ENCODE data around the gene CHAF1A.

The CHAF1A gene

DNA sequence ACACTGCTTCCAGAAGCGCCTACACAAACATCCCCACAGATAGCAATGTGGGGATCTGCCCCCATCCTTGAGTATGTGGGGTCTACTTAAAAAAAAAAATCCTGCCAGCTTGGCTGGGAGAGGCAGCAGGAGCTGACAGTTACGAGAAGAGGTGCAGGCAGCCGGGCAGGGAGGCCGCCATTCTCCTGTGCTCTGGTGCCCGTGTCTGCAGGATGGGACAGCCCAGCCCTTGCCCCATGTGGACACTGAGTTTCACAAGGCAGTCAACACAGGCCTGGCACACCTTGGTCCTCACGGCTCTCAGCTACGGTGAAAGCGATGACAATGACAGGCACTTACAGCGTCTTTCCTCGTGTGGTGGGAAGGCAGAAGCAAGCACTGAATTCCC lies 35.1 kb upstream of the CHAF1A start:
- no peak for DNase-seq (ENCODE audit: low read depth, low spot score)

DNA sequence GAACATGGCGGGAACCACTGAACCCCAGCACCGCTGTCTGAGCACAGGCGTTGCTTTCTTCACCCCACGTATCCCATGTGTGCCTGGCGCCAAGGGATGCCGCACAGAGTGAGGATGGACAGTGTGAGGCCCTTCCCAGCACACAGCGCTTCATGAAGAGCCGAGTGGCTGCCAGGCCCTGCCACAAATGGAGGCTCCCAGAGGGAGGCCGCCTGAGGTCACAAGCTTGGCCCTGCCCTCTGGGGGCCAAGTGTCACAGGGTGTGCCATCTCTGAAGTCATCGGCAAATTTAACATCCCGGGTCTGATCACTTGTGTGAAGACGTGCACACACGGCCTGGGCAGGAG lies 34.7 kb upstream of the CHAF1A start:
- no peak for DNase-seq (ENCODE audit: low read depth, low spot score)

DNA sequence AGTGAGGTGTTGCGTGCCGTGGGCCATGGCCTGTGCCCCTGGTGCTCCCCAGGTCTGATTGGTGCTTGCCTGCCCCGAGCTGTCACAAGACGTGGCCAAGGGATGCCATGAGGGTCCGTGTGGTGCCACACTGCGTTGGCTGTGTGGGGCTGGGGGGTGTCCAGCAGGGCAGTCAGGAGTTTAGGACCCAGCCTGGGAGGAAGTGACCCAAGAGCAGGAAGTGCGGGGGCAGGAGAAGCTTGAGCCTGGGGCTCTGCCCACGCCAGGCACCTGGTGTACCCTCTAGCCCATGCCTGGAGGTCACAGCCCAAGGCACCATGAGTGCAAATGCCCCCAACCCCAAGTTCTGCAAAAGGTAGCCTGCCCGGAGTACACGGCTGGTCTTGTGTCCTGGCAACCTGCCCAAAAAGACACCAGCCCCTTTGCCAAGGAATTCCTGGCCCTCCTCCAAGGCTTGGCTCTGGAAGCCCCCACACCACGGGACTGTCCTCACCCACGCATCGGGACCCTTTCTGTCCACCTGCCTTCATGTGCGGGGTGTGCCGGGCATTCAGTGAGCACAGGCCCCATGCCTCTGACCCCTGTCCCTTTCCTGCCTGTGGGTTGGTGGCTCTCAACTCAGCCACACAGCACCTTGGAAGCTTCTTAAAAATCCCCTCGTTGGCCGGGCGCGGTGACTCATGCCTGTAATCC lies 34.2 kb upstream of the CHAF1A start:
- no peak for DNase-seq (ENCODE audit: low read depth, low spot score)

DNA sequence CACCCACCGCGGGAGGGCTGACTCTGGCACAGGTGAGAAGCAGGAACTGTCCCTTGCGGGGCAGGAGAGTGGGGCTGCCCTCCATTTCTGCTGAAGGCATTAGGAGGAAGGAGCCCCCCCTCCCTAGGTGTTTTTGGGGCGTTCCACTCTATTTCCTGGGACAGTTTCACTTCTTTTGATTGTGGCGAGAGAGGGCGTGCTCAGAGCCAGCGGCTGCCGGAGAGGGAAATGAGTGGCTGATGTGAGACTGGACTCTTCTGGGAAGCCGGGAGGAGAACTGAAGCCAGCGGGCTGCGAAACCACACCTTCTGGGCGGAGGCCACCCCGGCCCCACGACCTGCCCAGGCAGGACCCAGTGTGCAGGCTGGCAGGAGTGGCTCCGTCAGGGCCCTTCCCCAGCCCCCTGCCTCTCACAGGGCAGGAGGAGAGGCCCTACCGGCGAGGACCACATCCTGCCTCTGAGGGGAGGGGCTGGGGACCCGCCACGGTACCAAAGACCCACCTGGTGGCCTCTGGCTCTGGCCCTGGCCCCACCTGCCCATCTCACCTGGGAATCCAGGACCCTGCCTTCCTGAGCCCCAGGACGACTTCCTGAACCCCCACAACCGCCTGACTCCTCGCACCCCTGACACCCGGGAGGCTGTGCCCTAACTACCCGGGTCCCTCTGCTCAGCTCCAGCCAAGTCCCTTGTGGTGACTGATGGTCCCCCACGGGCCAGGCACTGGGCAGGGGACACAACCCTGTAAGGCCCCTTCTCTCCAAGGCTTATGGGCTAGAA lies 33.1 kb upstream of the CHAF1A start:
- DNase-seq (ENCODE audit: low read depth, low spot score): peak; percentile 17

DNA sequence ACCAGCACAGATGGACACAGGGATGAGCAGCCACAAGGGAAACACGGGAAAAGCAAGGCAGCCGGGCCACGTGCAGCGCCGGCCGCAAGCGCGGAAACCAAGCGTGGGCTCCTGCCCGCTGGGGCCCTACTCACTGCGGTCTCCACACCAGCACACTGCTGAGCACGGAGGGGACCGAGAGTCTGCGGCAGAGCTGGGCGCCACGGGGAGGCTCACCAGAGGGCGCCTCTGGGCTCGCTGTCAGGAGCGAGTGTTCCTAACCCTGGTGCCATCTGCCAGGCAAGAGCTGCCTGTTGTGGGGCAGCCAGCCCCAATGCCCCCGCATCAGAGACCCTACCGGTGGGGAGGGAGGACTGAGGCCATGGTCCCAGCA lies 32.6 kb upstream of the CHAF1A start:
- DNase-seq (ENCODE audit: low read depth, low spot score): peak; percentile 43

DNA sequence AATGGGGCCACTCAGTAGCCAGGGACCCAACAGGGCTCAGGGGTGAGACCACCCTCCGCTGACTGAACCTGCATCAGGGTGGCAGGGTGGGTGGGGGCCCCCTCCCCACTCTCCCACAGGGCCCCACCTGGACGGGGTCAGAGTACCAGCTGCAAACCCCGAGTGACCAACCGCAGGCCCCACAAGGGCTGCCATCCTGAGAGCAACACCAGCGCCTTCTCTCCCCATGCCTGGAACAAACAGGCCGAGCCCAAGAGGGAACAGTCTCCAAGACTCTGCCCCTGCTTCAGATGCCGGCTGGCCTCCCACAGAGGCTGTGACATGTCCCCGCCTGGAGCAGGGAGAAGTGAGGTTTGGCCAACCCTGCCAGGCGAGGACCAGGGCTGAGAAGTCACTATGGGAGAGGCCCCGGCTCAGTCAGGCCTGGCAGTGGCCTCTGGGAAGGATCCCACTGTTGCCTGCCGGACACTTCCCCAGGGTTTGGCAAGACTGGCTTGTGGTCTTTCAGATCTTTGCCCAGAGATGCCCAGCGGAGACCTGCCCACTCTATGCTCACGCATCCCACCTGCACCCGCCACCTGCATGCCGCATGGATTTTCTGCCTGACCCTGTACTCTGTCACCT lies 31.9 kb upstream of the CHAF1A start:
- DNase-seq (ENCODE audit: low read depth, low spot score): no peak

DNA sequence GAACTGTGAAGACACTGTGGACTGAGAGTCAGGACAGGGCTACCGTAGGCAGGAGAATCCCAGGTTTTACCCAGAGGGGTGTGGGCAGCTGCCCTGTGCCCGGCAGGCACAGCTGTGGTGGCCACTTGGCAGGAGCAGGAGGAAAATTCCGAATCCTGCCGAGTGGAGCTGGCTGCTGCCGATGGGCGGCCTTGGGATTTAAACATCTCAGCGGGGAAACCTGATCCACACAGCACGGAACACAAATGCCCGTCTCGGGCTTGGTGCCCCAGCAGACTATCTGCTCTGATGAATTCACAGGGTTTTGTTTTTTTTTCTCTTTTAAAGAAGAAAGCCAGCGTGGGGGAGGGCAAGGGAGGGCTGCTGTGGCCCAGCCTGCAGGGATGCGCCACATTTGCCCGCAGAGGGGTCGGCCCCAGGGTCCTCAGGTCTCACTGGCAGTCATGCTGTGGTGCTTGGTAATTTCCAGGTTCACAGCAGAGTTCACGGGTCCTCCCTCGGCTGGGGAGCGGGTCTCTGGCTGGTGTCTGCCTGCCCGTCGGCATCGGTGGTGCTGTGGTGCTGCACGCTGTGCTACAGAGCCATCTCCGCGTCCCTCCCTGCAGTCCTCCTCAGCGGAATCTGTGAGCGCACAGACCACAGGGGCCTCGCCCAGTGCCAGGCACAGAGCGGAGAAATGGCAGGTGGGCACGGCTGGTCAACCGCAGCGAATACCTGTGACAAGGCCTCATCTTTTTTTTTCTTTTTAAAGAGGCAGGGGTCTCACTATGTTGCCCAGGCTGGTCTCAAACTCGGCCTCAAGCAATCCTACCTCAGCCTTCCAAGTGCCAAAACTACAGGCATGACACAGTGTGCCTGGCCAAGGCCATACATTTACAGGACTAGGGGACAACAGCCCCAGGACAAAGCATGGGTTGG lies 30.9 kb upstream of the CHAF1A start:
- DNase-seq (ENCODE audit: low read depth, low spot score): no peak

DNA sequence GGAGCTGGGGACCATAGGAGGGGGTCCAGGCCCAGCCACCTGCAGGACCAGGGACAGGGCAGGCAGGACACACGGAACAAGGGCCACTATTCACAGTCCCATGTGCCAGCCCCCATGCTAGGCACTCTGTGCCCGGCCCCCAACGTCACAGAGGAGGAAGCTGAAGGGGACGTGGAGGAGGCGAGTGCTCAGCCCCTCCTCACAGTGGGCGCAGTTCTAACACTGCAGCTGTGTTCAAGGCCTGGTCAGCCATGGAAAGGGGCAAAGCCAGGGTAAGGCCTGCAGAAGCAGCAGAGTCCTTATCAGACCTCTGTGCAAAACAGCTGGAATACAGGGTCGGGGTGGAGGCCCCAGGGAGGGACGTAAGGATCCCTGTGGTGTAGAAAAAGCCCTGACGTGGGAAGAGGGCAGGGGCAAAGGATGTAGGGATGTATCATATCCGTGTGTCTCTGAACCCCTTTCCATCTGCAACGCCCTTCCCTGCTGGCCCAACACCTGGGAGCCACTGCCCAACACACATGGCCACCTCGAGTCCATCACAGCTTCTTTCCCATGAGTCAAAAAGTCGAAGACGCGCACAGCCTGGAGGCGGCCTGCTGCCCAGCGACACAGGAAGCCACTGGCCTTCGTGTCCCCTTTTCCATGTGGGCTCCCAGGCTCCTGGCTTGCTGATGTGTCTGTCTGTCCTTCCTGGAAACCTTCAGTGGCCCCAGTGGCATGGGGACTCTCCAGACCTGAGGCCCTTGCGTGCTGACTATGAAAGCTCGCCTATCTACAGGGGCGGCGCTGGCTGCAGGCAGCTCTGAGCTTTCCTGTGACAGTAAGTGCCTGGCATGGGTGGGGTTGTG lies 30.1 kb upstream of the CHAF1A start:
- DNase-seq (ENCODE audit: low read depth, low spot score): no peak

DNA sequence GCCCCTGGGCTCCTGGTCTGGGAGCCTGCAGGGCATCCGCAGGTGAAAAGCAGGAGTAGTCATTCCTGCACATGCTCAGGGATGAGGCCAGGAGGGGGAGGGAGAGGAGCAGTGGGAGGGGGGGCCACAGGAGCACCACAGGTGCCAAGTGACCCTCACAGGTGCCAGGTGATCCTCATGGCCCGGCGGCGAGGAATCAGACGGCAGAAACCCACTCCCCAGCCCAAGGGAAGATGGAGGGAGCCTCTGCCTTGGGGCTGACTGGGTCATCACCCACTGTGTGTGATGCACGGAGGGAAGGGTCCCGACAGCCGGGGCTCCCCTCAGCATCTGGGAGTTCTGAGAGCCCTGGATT lies 29.4 kb upstream of the CHAF1A start:
- DNase-seq (ENCODE audit: low read depth, low spot score): no peak

DNA sequence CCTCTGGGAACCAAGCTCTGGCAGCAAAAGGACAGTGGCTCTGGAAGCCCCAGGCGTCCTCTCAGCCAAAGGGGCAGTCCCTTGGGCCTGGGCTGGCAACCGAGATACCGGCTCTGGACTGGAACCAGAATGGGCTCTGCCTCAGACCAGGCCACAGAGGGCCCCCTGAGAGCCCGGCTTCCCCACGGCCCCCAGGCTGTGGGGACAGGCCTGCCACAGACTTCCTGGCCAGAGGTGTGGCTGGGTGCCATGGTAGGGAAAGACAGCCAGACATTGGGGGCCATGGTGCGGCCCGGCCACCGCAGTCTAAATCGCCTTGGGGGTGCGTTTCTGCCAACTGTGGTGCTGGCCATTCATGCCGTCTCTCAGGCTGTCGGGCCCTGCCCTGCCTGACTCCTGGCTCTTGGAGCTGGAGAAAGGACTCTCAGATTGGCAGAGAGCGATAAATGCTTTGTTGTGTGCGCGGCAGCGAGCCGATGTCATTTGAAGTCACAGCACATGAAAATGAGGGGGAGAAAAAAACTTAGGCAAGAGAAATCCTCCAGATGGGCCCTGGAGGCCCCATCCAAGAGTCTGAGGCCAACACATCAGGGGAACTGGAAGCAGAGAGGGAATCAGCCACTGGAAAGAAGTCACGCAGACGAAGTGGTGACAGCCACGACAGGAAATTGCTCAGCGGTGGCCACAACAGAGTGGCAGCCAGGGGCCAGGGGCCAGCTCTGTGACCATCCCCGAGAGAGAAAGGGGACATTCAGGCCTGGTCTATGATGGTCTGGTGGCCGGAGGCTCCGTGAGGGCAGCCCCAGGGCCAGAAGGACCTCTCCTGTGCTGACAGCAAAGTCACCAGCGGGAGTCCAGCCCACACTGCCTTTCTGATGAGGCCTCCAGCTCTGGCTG lies 28.6 kb upstream of the CHAF1A start:
- DNase-seq (ENCODE audit: low read depth, low spot score): no peak

DNA sequence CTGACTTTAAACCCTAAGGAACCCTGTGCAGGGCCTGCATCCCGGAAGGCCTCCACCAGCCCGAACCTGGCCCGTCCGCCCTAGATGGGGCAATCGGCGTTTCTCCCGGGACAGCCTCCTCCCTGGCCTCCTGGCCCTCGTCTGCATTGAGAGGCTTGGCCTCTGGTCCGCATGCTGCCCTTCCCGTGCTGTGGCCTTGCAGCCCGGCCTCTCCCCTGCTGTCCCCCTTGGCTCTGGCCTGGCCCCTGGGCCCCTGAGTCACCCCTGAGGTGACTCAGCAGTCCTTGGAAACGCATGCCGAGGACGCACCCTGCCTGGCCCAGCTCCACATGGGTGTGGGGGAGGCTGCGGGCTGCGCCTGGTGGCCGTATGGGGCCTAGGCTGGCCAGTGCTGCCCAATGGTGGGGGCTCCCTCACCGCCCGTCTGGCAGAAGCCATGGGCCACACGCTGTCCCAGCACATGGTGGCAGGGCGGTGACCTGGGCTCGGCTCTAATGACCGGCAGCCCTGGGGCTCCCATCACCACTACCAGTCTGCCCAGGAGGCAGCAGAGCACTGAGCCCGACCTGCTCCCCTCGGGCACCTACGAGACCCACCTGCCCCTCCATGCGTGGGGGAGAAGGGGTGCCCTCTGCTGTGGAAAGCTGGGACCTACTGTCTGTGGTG lies 27.8 kb upstream of the CHAF1A start:
- DNase-seq (ENCODE audit: low read depth, low spot score): no peak

DNA sequence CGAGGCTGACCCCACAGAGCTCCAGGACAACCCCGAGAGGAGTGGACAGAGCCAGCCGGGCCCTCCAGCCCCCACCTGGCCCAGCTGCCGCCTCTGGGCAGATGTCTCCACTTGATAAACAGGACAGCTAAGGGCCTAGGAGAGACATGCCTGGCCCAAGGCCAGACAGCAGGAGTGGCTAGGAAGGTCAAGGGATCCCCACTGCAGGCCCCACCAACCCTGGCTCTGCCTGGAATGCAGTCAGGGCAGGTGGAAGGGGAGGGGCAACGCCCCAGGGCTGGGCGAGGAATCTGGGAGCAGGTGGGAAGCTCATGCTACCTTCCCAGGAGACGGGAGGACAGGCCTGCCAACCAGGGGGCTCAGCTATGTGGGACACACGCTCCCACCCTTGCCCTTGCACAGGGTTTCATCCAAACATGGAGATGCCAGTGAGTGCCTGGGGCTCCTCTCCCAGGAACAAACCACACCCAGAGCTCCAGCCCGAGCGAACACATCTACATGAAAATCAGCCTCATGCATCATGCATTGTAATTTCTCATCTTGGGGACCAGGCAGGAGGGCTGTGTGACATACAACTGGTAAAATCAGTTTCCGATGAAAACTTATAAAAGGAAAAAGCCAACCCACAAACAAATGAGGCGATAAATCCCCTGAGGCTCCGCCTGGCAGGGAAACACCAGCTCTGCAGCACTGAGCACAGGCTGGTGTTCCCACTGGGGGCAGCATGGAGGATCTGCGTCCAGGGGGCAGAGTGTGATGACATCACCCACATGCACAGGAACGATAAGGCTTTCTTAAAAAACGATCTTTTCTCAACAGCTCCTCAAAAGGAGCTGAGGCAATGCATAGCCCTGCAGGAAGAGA lies 27.0 kb upstream of the CHAF1A start:
- no peak for DNase-seq (ENCODE audit: low read depth, low spot score)

DNA sequence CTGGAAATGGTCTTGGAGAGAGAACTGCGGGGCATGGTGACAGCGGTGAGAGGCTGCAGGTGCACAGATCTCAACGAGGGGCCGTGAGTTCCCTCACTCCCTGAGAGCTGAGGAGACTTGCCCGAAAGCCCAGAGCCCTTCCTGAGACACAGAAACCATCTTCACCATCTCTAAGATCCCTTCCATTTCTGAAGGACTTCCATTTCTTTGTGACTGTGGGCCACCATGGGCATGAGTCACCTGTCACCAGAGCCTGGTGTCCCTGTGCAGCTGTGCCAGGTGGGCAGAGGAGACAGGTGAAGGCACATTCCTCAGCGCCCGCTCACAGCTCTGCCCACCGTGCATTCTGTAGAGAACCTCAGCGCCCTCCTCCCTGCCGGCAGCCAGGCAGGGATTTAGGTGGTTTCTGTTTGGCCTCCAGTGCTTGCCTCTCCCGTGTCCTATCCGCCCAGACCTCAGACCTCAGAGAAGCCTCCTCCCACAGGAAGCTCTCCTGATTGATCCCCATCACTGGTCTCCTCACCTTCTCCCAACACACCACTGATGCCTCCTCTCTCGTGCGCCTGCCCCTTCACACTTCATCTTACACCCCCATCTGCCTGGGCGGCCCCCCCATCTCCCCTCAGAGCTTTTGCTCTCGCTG lies 26.3 kb upstream of the CHAF1A start:
- DNase-seq (ENCODE audit: low read depth, low spot score): no peak

DNA sequence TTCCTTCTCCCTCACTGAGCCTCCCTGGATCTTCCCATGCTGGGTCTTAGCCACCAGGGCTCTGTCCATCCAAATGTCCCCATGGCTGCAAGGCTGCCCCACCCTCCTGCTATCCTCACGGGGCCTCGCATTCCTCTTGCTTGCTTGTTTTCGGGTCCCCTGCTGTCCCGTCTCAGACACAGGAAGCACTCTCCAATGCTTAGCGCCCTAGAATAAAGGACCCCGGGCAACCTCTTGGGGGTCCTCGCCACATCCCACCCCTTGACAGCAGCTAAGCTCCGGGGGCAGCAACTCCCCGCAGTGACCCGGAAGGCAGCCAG lies 25.8 kb upstream of the CHAF1A start:
- DNase-seq (ENCODE audit: low read depth, low spot score): no peak

DNA sequence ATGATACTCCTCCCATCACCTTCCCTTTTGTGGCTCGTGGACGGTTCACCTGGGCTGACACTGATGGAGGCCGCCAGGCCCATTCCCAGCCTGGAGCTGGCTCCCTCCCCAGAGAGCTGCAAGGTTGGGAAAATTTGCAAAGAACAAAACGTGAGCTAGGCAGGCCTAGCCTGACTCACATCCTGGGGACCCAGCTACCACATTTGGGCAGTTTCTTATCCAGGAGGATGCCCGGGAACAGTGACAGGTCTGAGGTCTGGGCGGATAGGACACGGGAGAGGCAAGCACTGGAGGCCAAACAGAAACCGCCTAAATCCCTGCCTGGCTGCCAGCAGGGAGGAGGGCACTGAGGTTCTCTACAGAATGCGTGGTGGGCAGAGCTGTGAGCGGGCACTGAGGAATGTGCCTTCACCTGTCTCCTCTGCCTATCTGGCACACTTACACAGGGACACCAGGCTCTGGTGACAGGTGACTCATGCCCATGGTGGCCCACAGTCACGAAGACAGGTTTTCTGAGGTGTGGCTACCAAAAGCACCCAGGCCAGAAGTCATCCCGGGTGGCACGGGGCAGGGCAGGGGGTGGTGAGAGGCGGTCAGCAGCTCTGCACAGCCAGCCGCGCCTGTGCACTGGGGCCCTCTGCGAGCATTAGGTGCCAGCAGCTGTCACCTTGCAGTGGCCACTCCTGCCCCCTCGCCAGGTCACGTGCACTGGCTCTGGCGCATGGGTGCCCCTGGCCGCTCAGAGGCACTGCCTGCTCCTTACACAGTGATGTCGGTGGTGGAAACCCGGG lies 25.3 kb upstream of the CHAF1A start:
- DNase-seq (ENCODE audit: low read depth, low spot score): no peak

DNA sequence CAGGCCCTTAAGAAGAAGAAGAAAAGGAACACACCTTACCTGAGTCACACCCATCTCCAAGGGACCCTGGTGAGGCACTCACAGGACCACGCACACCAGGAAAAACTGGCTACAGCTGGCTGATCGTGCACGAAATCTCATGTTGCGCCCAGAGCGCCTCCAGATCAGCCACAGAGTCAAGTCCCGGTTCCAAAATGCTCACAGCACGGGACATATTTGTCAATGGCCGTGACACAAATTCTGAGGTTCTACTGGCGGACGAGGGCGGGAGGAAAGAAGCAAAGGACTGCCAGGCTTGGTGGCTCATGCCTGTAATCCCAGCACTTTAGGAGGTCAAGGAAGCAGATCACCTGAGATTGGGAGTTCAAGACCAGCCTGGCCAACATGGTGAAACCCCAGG lies 23.6 kb upstream of the CHAF1A start:
- DNase-seq (ENCODE audit: low read depth, low spot score): no peak
